ENCODE results near the gene FAM89B. TPM values are rescaled to one million over a fixed set of nuclear protein-coding genes. Genes with fewer than 3 reads are reported as not detected.

The FAM89B gene
- total RNA-seq, 1 experiment from 2014 or later = 43.1 TPM

GRCh38 chr11:65610404-65610803 is 38.1 kb downstream of the FAM89B start:
- DNase-seq (ENCODE audit: low read depth) = no peak

GRCh38 chr11:65611028-65611757 is 38.9 kb downstream of the FAM89B start:
- no peak for DNase-seq (ENCODE audit: low read depth)

GRCh38 chr11:65611758-65612603 is 39.6 kb downstream of the FAM89B start:
- no peak for DNase-seq (ENCODE audit: low read depth)

GRCh38 chr11:65612691-65613090 is 40.4 kb downstream of the FAM89B start:
- DNase-seq (ENCODE audit: low read depth) = no peak

GRCh38 chr11:65613091-65613928 is 41.0 kb downstream of the FAM89B start:
- DNase-seq (ENCODE audit: low read depth) = no peak

GRCh38 chr11:65615229-65615949 is 43.1 kb downstream of the FAM89B start, which contains the start of gene PCNX3:
Gene PCNX3 (plus strand): TSS chr11:65615776. CDS start chr11:65616312, 536 bp downstream.
- peak; percentile 100 for DNase-seq (ENCODE audit: low read depth)

- DNase-seq (ENCODE audit: low read depth) = no peak
Measured at GRCh38 chr11:65615950-65616574, 43.7 kb downstream of the FAM89B start.

- no peak for DNase-seq (ENCODE audit: low read depth)
Measured at GRCh38 chr11:65616575-65617001, 44.2 kb downstream of the FAM89B start.

- no peak for DNase-seq (ENCODE audit: low read depth)
Measured at GRCh38 chr11:65617136-65617850, 45.0 kb downstream of the FAM89B start.

GRCh38 chr11:65617990-65618751 is 45.8 kb downstream of the FAM89B start:
- no peak for DNase-seq (ENCODE audit: low read depth)

GRCh38 chr11:65618763-65619162 is 46.4 kb downstream of the FAM89B start:
- no peak for DNase-seq (ENCODE audit: low read depth)

GRCh38 chr11:65619281-65619928 is 47.1 kb downstream of the FAM89B start:
- no peak for DNase-seq (ENCODE audit: low read depth)

GRCh38 chr11:65620666-65621065 is 48.3 kb downstream of the FAM89B start:
- no peak for DNase-seq (ENCODE audit: low read depth)

- DNase-seq (ENCODE audit: low read depth) = no peak
Measured at GRCh38 chr11:65621460-65621859, 49.1 kb downstream of the FAM89B start.

- DNase-seq (ENCODE audit: low read depth) = no peak
Measured at GRCh38 chr11:65622011-65622410, 49.7 kb downstream of the FAM89B start.

GRCh38 chr11:65623177-65623576 is 50.8 kb downstream of the FAM89B start:
- DNase-seq (ENCODE audit: low read depth) = no peak

Data from RPMI7951 (cell line).